IPS DF 19.7 (cell line): Measurements from ENCODE around the gene MEF2A.

Experiments
- DNase-seq: peaks from one replicate; pipeline ENCODE4 v3.0.0-alpha.2; 2013; ENCODE audit warnings: low read depth, low spot score

Gene MEF2A

GRCh38 chr15:99605990-99606389, 40.2 kb downstream of the MEF2A start:
- DNase-seq: no peak

GRCh38 chr15:99606646-99607045, 40.9 kb downstream of the MEF2A start:
- DNase-seq: no peak

GRCh38 chr15:99613481-99613880, 47.7 kb downstream of the MEF2A start:
- no peak for DNase-seq

- no peak for DNase-seq
Measured at GRCh38 chr15:99613887-99614647, 48.3 kb downstream of the MEF2A start.

- DNase-seq: no peak
Measured at GRCh38 chr15:99614749-99615288, 49.0 kb downstream of the MEF2A start.

- no peak for DNase-seq
Measured at GRCh38 chr15:99615460-99615859, 49.7 kb downstream of the MEF2A start.

GRCh38 chr15:99616129-99616528, 50.3 kb downstream of the MEF2A start:
- DNase-seq: no peak

GRCh38 chr15:99616773-99617342, 51.1 kb downstream of the MEF2A start:
- no peak for DNase-seq

- no peak for DNase-seq
Measured at GRCh38 chr15:99618941-99619411, 53.2 kb downstream of the MEF2A start.

- no peak for DNase-seq
Measured at GRCh38 chr15:99619712-99620111, 53.9 kb downstream of the MEF2A start.

- no peak for DNase-seq
Measured at GRCh38 chr15:99620178-99620577, 54.4 kb downstream of the MEF2A start.

- DNase-seq: no peak
Measured at GRCh38 chr15:99621767-99622166, 56.0 kb downstream of the MEF2A start.

GRCh38 chr15:99628374-99629001, 62.7 kb downstream of the MEF2A start:
- no peak for DNase-seq

GRCh38 chr15:99630607-99631131, 64.9 kb downstream of the MEF2A start:
- no peak for DNase-seq

GRCh38 chr15:99631255-99631654, 65.5 kb downstream of the MEF2A start:
- no peak for DNase-seq

GRCh38 chr15:99632521-99632920, 66.7 kb downstream of the MEF2A start:
- DNase-seq: no peak

- no peak for DNase-seq
Measured at GRCh38 chr15:99633655-99634054, 67.9 kb downstream of the MEF2A start.

- DNase-seq: no peak
Measured at GRCh38 chr15:99634576-99634975, 68.8 kb downstream of the MEF2A start.

- no peak for DNase-seq
Measured at GRCh38 chr15:99635145-99635544, 69.4 kb downstream of the MEF2A start.

- DNase-seq: no peak
Measured at GRCh38 chr15:99635794-99636193, 70.0 kb downstream of the MEF2A start.

- no peak for DNase-seq
Measured at GRCh38 chr15:99644913-99645542, 79.2 kb downstream of the MEF2A start.

- no peak for DNase-seq
Measured at GRCh38 chr15:99645543-99645935, 79.8 kb downstream of the MEF2A start.
